Measurements from ENCODE around the gene ZMYND15.

The ZMYND15 gene

GRCh38 chr17:4748686-4749085, 9.1 kb downstream of the ZMYND15 start:
- H3K9ac ChIP-seq (ENCODE audit: low read length): no peak overlapping the region
- H3K36me3 ChIP-seq (replicated peaks; ENCODE audit: low read depth, low read length): no peaks in the 10 kb centered on the region
- no peak overlapping the region for H3K4me3 ChIP-seq (ENCODE audit: low read length)
- H4K20me1 ChIP-seq (ENCODE audit: insufficient read depth, low read length): no peaks in the 10 kb centered on the region
- peaks cover 3% of the 10 kb centered on the region; the same call in 1 of the 2 replicates for H3K27me3 ChIP-seq (ENCODE audit: low read depth, low read length)
- H3K27ac ChIP-seq (ENCODE audit: low read length): no peak overlapping the region
- no peak overlapping the region for H3K4me2 ChIP-seq (ENCODE audit: low read length)
- no peaks in the 10 kb centered on the region for H3K79me2 ChIP-seq (ENCODE audit: low read length)
- no peak overlapping the region for H2AFZ ChIP-seq (ENCODE audit: low read depth, low read length)
- no peaks in the 10 kb centered on the region for H3K9me3 ChIP-seq (ENCODE audit: insufficient read depth, low read length)
- no peaks in the 10 kb centered on the region for H3K4me1 ChIP-seq (ENCODE audit: low read length)
- no peak for TF ChIP-seq EZH2phosphoT487 (IDR thresholded peaks at IDR 0.05; ENCODE audit: low read depth)
- TF ChIP-seq CTCF (IDR thresholded peaks at IDR 0.05; ENCODE audit: low read depth, low read length): no peak

GRCh38 chr17:4750606-4751005, 11.0 kb downstream of the ZMYND15 start:
- no peaks in the 10 kb centered on the region for H3K4me1 ChIP-seq (ENCODE audit: low read length)
- H4K20me1 ChIP-seq (ENCODE audit: insufficient read depth, low read length): no peaks in the 10 kb centered on the region
- no peak overlapping the region for H3K27ac ChIP-seq (ENCODE audit: low read length)
- H3K27me3 ChIP-seq (ENCODE audit: low read depth, low read length): peaks cover 3% of the 10 kb centered on the region; the same call in 1 of the 2 replicates
- H3K9me3 ChIP-seq (ENCODE audit: insufficient read depth, low read length): no peaks in the 10 kb centered on the region
- TF ChIP-seq EZH2phosphoT487 (IDR thresholded peaks at IDR 0.05; ENCODE audit: low read depth) (no peak), CTCF (IDR thresholded peaks at IDR 0.05; ENCODE audit: low read depth, low read length) (no peak)
- no peak overlapping the region for H3K4me2 ChIP-seq (ENCODE audit: low read length)
- H2AFZ ChIP-seq (ENCODE audit: low read depth, low read length): no peak overlapping the region
- no peaks in the 10 kb centered on the region for H3K79me2 ChIP-seq (ENCODE audit: low read length)
- no peaks in the 10 kb centered on the region for H3K36me3 ChIP-seq (replicated peaks; ENCODE audit: low read depth, low read length)
- no peak overlapping the region for H3K9ac ChIP-seq (ENCODE audit: low read length)
- H3K4me3 ChIP-seq (ENCODE audit: low read length): no peak overlapping the region

- no peak for TF ChIP-seq CTCF (IDR thresholded peaks at IDR 0.05; ENCODE audit: low read depth, low read length)
- no peak for TF ChIP-seq EZH2phosphoT487 (IDR thresholded peaks at IDR 0.05; ENCODE audit: low read depth)
- H3K27me3 ChIP-seq (ENCODE audit: low read depth, low read length): peaks cover 3% of the 10 kb centered on the region; the same call in 1 of the 2 replicates
These were observed 12.3 kb downstream of the ZMYND15 start for GRCh38 chr17:4751932-4752331.

GRCh38 chr17:4753392-4753791, 13.8 kb downstream of the ZMYND15 start:
- H3K4me3 ChIP-seq (ENCODE audit: low read length): no peak overlapping the region
- no peaks in the 10 kb centered on the region for H3K79me2 ChIP-seq (ENCODE audit: low read length)
- no peak for TF ChIP-seq CTCF (IDR thresholded peaks at IDR 0.05; ENCODE audit: low read depth, low read length)
- TF ChIP-seq EZH2phosphoT487 (IDR thresholded peaks at IDR 0.05; ENCODE audit: low read depth): no peak

More at GRCh38 chr17:4751932-4752331, 12.3 kb downstream of the ZMYND15 start:
- no peaks in the 10 kb centered on the region for H3K9me3 ChIP-seq (ENCODE audit: insufficient read depth, low read length)
- H3K79me2 ChIP-seq (ENCODE audit: low read length): no peaks in the 10 kb centered on the region
- H3K27ac ChIP-seq (ENCODE audit: low read length): no peak overlapping the region
- no peak overlapping the region for H3K4me3 ChIP-seq (ENCODE audit: low read length)
- H3K36me3 ChIP-seq (replicated peaks; ENCODE audit: low read depth, low read length): no peaks in the 10 kb centered on the region
- H3K4me2 ChIP-seq (ENCODE audit: low read length): no peak overlapping the region
- no peak overlapping the region for H2AFZ ChIP-seq (ENCODE audit: low read depth, low read length)
- no peaks in the 10 kb centered on the region for H3K4me1 ChIP-seq (ENCODE audit: low read length)
- no peaks in the 10 kb centered on the region for H4K20me1 ChIP-seq (ENCODE audit: insufficient read depth, low read length)
- H3K9ac ChIP-seq (ENCODE audit: low read length): no peak overlapping the region

More at GRCh38 chr17:4753392-4753791, 13.8 kb downstream of the ZMYND15 start:
- Histone ChIP-seq H3K4me1 (ENCODE audit: low read length) (no peaks in the 10 kb centered on the region), H3K9me3 (ENCODE audit: insufficient read depth, low read length) (no peaks in the 10 kb centered on the region), H3K27me3 (ENCODE audit: low read depth, low read length) (peaks cover 3% of the 10 kb centered on the region; the same call in 1 of the 2 replicates), H3K4me2 (ENCODE audit: low read length) (no peak overlapping the region), H3K9ac (ENCODE audit: low read length) (no peak overlapping the region), H4K20me1 (ENCODE audit: insufficient read depth, low read length) (no peaks in the 10 kb centered on the region), H3K36me3 (replicated peaks; ENCODE audit: low read depth, low read length) (no peaks in the 10 kb centered on the region), H2AFZ (ENCODE audit: low read depth, low read length) (no peak overlapping the region), H3K27ac (ENCODE audit: low read length) (no peak overlapping the region)
